GM12872 (cell line): ENCODE measurements around the gene VWA2.

Source experiments
- TF ChIP-seq, protein P1 (sequence below): IDR thresholded peaks from 3 replicates; pipeline ENCODE4 v1.5.1; 2011; ENCODE audit warnings: low read depth, mild to moderate bottlenecking, low read length, moderate library complexity; ENCODE audit not compliant: insufficient read depth

The VWA2 gene

GRCh38 chr10:114295393-114295792 is 56.3 kb downstream of the VWA2 start:
- TF ChIP-seq, protein P1, sequence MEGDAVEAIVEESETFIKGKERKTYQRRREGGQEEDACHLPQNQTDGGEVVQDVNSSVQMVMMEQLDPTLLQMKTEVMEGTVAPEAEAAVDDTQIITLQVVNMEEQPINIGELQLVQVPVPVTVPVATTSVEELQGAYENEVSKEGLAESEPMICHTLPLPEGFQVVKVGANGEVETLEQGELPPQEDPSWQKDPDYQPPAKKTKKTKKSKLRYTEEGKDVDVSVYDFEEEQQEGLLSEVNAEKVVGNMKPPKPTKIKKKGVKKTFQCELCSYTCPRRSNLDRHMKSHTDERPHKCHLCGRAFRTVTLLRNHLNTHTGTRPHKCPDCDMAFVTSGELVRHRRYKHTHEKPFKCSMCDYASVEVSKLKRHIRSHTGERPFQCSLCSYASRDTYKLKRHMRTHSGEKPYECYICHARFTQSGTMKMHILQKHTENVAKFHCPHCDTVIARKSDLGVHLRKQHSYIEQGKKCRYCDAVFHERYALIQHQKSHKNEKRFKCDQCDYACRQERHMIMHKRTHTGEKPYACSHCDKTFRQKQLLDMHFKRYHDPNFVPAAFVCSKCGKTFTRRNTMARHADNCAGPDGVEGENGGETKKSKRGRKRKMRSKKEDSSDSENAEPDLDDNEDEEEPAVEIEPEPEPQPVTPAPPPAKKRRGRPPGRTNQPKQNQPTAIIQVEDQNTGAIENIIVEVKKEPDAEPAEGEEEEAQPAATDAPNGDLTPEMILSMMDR: no peak

DNA sequence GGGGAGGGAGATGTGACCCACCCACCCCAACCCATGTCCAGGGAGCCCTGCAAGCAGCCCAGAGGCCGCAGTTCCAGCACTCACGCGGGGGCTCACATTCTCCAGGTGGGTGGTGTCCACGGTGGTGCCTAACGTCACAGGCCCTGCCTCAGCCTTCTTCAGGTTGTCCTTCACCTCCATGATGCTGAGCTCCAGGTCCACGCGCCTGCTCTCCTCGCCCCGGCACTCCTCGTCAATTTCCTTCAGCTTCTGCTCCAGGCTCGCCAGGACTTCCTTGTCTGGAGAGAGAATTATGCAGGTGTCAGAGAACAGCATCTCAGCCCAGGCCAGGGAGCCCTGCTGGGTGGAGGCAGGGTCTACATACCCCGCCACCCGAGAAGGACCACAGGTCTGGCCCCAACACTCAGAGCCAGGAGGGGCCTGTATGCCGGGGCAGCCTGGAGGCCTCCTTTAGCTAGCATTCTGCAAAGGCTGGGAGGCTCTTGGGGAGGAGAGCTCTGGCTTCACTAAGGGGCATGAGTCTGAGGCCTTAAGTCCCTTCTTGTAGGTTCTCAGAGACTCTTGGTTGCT is 58.2 kb downstream of the VWA2 start:
- TF ChIP-seq, protein P1: no peak

- TF ChIP-seq, protein P1: no peak
These were observed 61.1 kb downstream of the VWA2 start for GRCh38 chr10:114300036-114300645.

GRCh38 chr10:114301177-114301576 is 62.1 kb downstream of the VWA2 start:
- TF ChIP-seq, protein P1: no peak

- TF ChIP-seq, protein P1: no peak
These were observed 63.1 kb downstream of the VWA2 start for GRCh38 chr10:114301951-114302710.

- TF ChIP-seq, protein P1: no peak
These were observed 64.5 kb downstream of the VWA2 start for GRCh38 chr10:114303556-114303955.

GRCh38 chr10:114304017-114304570 is 65.0 kb downstream of the VWA2 start:
- TF ChIP-seq, protein P1: peak; percentile 85
